Measurements from ENCODE around the gene GPC2. TPM values are rescaled to one million over a fixed set of nuclear protein-coding genes. Genes with fewer than 3 reads are reported as not detected.
"Not testable (repeated sequence)": the region's sequence is repeated elsewhere in the genome, so short reads cannot be mapped to it uniquely, and the experiment has no call there.

GPC2 gene
- total RNA-seq, 1 donor from 2014 or later: 14.7 TPM

- TF ChIP-seq CTCF (IDR thresholded peaks at IDR 0.05; ENCODE audit: insufficient read depth, low read length, poor library complexity, severe bottlenecking): no peak
- H3K4me3 ChIP-seq (ENCODE audit: low read depth, low read length): no peak overlapping the region
- no peaks in the 10 kb centered on the region for H3K27me3 ChIP-seq (ENCODE audit: control insufficient read depth, insufficient read depth, low read length)
Observed at GRCh38 chr7:100220586-100221230, 43.5 kb upstream of the GPC2 start.

GRCh38 chr7:100219801-100220585 is 42.8 kb upstream of the GPC2 start, which contains the start of gene PVRIG:
TSS of gene PVRIG (plus strand) at chr7:100219949. CDS start at chr7:100219971, 22 bp downstream.
- H3K27me3 ChIP-seq (ENCODE audit: control insufficient read depth, insufficient read depth, low read length); H3K4me3 ChIP-seq (ENCODE audit: low read depth, low read length); DNase-seq (ENCODE audit: low read depth); H3K36me3 ChIP-seq (ENCODE audit: control insufficient read depth, insufficient read depth, low read length): not testable (repeated sequence)

More at GRCh38 chr7:100220586-100221230, 43.5 kb upstream of the GPC2 start:
- no peaks in the 10 kb centered on the region for H3K36me3 ChIP-seq (ENCODE audit: control insufficient read depth, insufficient read depth, low read length)
- no peak for DNase-seq (ENCODE audit: low read depth)

- Histone ChIP-seq H3K36me3 (ENCODE audit: control insufficient read depth, insufficient read depth, low read length) (no peaks in the 10 kb centered on the region), H3K4me3 (ENCODE audit: low read depth, low read length) (no peak overlapping the region), H3K27me3 (ENCODE audit: control insufficient read depth, insufficient read depth, low read length) (no peaks in the 10 kb centered on the region)
- DNase-seq (ENCODE audit: low read depth): no peak
- no peak for TF ChIP-seq CTCF (IDR thresholded peaks at IDR 0.05; ENCODE audit: insufficient read depth, low read length, poor library complexity, severe bottlenecking)
Observed at GRCh38 chr7:100219271-100219737, 42.1 kb upstream of the GPC2 start.

DNA sequence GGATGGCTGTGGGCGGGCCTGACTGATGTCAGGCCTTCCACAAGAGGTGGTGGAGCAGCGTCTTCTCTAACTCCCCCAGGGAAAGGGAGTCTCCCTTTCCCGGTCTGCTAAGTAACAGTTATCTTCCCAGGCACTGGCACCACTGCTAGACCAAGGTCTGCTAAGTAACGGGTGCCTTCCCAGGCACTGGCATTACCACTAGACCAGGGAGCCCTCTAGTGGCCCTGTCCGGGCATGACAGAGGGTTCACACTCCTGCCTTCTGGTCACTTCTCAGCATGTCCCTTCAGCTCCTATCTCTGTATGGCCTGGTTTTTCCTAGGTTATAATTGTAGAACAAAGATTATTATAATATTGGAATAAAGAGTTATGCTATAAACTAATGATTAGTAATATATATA is 40.8 kb upstream of the GPC2 start:
- not testable (repeated sequence) for H3K4me3 ChIP-seq (ENCODE audit: low read depth, low read length); DNase-seq (ENCODE audit: low read depth); H3K27me3 ChIP-seq (ENCODE audit: control insufficient read depth, insufficient read depth, low read length); H3K36me3 ChIP-seq (ENCODE audit: control insufficient read depth, insufficient read depth, low read length)
- TF ChIP-seq CTCF (IDR thresholded peaks at IDR 0.05; ENCODE audit: insufficient read depth, low read length, poor library complexity, severe bottlenecking): peak; percentile 46

DNA sequence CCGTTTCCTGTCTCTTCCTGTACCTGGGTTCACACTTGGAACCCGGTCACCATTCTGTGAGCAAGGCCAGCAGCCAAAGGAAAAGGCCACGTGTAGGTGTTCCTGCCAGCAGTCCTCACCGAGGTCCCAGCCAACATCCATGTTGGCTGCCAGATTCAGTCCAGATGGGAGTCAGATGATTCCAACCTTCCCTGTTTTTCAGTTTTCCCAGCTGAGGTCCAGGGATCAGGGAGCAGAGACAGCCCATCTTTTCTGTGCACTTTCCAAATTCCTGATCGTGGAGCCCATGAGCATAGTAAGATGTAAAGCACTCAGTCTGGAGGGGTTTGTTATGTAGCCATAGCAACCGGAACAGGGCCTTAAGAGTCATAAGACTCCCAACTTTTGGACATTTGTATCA is 38.7 kb upstream of the GPC2 start:
- no peak overlapping the region for H3K4me3 ChIP-seq (ENCODE audit: low read depth, low read length)
- no peak for TF ChIP-seq CTCF (IDR thresholded peaks at IDR 0.05; ENCODE audit: insufficient read depth, low read length, poor library complexity, severe bottlenecking)
- no peaks in the 10 kb centered on the region for H3K36me3 ChIP-seq (ENCODE audit: control insufficient read depth, insufficient read depth, low read length)
- H3K27me3 ChIP-seq (ENCODE audit: control insufficient read depth, insufficient read depth, low read length): peaks cover 3% of the 10 kb centered on the region
- no peak for DNase-seq (ENCODE audit: low read depth)

DNA sequence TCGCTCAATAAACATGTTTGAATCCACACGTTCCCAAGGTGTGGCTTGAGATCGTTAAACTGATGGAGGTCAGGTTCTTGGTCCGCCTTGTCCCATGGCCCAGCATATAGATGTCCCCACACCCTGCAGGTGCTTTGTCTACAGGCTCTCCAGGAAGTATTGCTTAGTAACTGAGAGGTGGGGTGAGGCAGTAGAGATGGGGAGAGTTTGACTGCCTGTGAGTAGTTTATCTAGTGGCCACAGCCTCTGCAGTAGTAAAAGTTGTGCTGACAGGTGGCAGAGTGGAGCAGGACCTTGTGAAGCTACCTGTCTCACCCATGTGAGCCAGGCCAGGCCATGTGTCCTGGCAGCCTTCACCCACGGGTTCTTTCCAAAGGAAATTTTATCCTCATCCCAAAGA is 37.2 kb upstream of the GPC2 start:
- not testable (repeated sequence) for H3K27me3 ChIP-seq (ENCODE audit: control insufficient read depth, insufficient read depth, low read length); DNase-seq (ENCODE audit: low read depth); H3K4me3 ChIP-seq (ENCODE audit: low read depth, low read length); H3K36me3 ChIP-seq (ENCODE audit: control insufficient read depth, insufficient read depth, low read length)
